ENCODE measurements around the gene DOCK8. TPM values are rescaled to one million over a fixed set of nuclear protein-coding genes. Genes with fewer than 3 reads are reported as not detected.

DOCK8 gene
- total RNA-seq, 1 donor, result under 0.01 TPM

DNA sequence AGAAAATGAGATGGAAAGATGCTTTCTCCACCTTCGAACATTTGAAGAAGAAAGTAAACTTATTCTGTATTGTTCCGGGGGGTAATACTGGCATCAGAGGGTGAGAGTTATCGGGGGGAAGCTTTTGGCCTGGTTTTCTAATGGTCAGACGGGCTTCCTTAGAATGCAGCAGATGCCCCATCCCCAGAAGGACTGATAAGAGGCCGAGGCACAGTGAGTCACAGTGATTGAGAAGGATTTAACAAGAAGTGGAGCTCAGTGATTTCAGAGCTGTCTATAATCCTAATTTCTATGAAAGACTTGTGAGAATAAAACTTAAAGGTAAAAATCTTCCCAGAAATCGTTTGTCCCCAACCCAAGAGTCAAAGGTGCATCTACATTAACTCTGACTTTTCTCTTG is 123.9 kb downstream of the DOCK8 start:
- Histone ChIP-seq H3K4me2 (ENCODE audit: insufficient read depth, low read length) (no peak overlapping the region), H3K27me3 (ENCODE audit: insufficient read depth, low read length) (no peaks in the 10 kb centered on the region), H3K4me1 (ENCODE audit: insufficient read depth, low read length) (no peaks in the 10 kb centered on the region), H3K79me2 (ENCODE audit: insufficient read depth, low read length) (no peaks in the 10 kb centered on the region), H3K4me3 (ENCODE audit: insufficient read depth, low read length) (no peak overlapping the region), H3K27ac (ENCODE audit: low read depth, low read length) (no peak overlapping the region), H3K36me3 (ENCODE audit: insufficient read depth, low read length) (no peaks in the 10 kb centered on the region), H4K20me1 (ENCODE audit: insufficient read depth, low read length) (no peaks in the 10 kb centered on the region), H3K9me3 (ENCODE audit: low read depth, low read length) (no peaks in the 10 kb centered on the region), H2AFZ (ENCODE audit: low read length) (no peak overlapping the region)
- no peak for DNase-seq (ENCODE audit: insufficient read length, low spot score, missing footprints)
- TF ChIP-seq CTCF (IDR thresholded peaks at IDR 0.05; ENCODE audit: extremely low read depth, low read depth, low read length), result no peak

DNA sequence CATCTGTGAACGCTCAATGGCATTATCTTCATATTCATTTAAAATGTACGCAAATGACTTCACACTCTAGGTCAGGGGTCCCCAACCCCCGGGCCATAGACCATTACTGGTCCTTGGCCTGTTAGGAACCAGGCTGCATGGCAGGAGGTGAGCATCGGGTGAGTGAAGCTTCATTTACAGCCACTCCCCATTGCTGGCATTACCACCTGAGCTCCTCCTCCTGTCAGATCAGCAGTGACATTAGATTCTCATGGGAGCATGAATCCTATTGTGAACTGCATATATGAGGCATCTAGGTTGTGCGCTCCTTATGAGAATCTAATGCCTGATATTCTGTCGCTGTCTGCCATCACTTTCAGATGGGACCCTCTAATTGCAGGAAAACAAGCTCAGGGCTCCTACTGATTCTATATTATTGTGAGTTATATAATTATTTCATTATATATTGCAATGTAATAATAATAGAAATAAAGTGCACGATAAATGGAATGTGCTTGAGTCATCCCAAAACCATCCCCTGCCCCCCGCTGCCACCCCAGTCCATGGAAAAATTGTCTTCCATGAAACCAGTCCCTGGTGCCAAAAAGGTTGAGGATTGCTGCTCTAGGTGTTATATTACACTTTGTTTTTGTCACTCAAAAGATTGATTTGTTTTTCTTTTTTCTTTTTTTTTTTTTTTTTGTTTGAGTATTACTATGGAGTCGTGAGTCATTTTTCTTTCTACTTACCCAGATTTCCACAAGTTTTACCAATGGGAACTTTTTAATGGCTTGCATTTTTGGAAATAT is 127.2 kb downstream of the DOCK8 start:
- no peak for TF ChIP-seq CTCF (IDR thresholded peaks at IDR 0.05; ENCODE audit: extremely low read depth, low read depth, low read length)
- no peaks in the 10 kb centered on the region for H3K9me3 ChIP-seq (ENCODE audit: low read depth, low read length)
- H3K4me1 ChIP-seq (ENCODE audit: insufficient read depth, low read length), result no peaks in the 10 kb centered on the region
- H3K4me2 ChIP-seq (ENCODE audit: insufficient read depth, low read length), result no peak overlapping the region
- no peaks in the 10 kb centered on the region for H3K27me3 ChIP-seq (ENCODE audit: insufficient read depth, low read length)
- no peaks in the 10 kb centered on the region for H4K20me1 ChIP-seq (ENCODE audit: insufficient read depth, low read length)
- H3K4me3 ChIP-seq (ENCODE audit: insufficient read depth, low read length), result no peak overlapping the region
- no peak overlapping the region for H3K27ac ChIP-seq (ENCODE audit: low read depth, low read length)
- no peak for DNase-seq (ENCODE audit: insufficient read length, low spot score, missing footprints)
- H3K36me3 ChIP-seq (ENCODE audit: insufficient read depth, low read length), result no peaks in the 10 kb centered on the region
- H2AFZ ChIP-seq (ENCODE audit: low read length), result no peak overlapping the region
- H3K79me2 ChIP-seq (ENCODE audit: insufficient read depth, low read length), result no peaks in the 10 kb centered on the region

DNA sequence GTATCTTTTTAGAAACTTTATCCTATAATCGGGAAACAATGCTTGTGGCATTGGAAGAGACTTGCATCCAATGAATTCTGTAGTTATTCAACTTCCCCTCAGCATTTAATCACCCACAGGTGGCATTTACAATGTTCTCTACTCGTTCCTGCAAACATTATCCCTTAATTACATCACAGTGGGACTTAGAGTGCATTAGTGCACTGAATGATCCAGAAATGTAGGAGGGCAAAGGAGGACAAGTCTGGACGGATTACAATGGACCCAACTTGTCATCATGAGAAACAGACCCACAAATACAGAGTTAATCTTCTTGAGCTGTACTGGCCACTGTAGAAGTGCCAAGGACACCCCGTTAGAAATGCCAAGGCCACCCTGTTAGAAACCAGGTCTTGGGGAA is 129.1 kb downstream of the DOCK8 start:
- Histone ChIP-seq H3K36me3 (ENCODE audit: insufficient read depth, low read length) (no peaks in the 10 kb centered on the region), H3K4me2 (ENCODE audit: insufficient read depth, low read length) (no peak overlapping the region), H3K27ac (ENCODE audit: low read depth, low read length) (no peak overlapping the region), H3K27me3 (ENCODE audit: insufficient read depth, low read length) (no peaks in the 10 kb centered on the region), H3K4me3 (ENCODE audit: insufficient read depth, low read length) (no peak overlapping the region), H4K20me1 (ENCODE audit: insufficient read depth, low read length) (no peaks in the 10 kb centered on the region), H3K4me1 (ENCODE audit: insufficient read depth, low read length) (no peaks in the 10 kb centered on the region), H3K9me3 (ENCODE audit: low read depth, low read length) (no peaks in the 10 kb centered on the region), H3K79me2 (ENCODE audit: insufficient read depth, low read length) (no peaks in the 10 kb centered on the region), H2AFZ (ENCODE audit: low read length) (no peak overlapping the region)
- no peak for TF ChIP-seq CTCF (IDR thresholded peaks at IDR 0.05; ENCODE audit: extremely low read depth, low read depth, low read length)
- no peak for DNase-seq (ENCODE audit: insufficient read length, low spot score, missing footprints)

- no peak overlapping the region for H3K4me2 ChIP-seq (ENCODE audit: insufficient read depth, low read length)
- H3K9me3 ChIP-seq (ENCODE audit: low read depth, low read length), result no peaks in the 10 kb centered on the region
- H3K4me3 ChIP-seq (ENCODE audit: insufficient read depth, low read length), result no peak overlapping the region
- H3K36me3 ChIP-seq (ENCODE audit: insufficient read depth, low read length), result no peaks in the 10 kb centered on the region
- no peaks in the 10 kb centered on the region for H4K20me1 ChIP-seq (ENCODE audit: insufficient read depth, low read length)
- no peaks in the 10 kb centered on the region for H3K4me1 ChIP-seq (ENCODE audit: insufficient read depth, low read length)
- no peaks in the 10 kb centered on the region for H3K79me2 ChIP-seq (ENCODE audit: insufficient read depth, low read length)
- H3K27me3 ChIP-seq (ENCODE audit: insufficient read depth, low read length), result no peaks in the 10 kb centered on the region
- no peak for TF ChIP-seq CTCF (IDR thresholded peaks at IDR 0.05; ENCODE audit: extremely low read depth, low read depth, low read length)
- H3K27ac ChIP-seq (ENCODE audit: low read depth, low read length), result no peak overlapping the region
- no peak for DNase-seq (ENCODE audit: insufficient read length, low spot score, missing footprints)
- no peak overlapping the region for H2AFZ ChIP-seq (ENCODE audit: low read length)
Observed at GRCh38 chr9:346111-346571, 131.5 kb downstream of the DOCK8 start.
